Adrenal gland (tissue), 12 donors: ENCODE measurements around the gene ROBO2. TPM values are rescaled to one million over a fixed set of nuclear protein-coding genes. Genes with fewer than 3 reads are reported as not detected.

ENCODE experiments used
- DNase-seq, 7 donors: peaks; one replicate each; pipeline ENCODE4 v3.0.0-alpha.2; 2019 to 2020
- H3K27ac ChIP-seq, 5 donors: fragments of 200-600 bp; sonication (generic) in 4 of 5; 1 replicate in 3 of 5; 2 replicates in 2 of 5; pipeline versions ENCODE4 v1.5.1 to v1.8.0; 2016 to 2020; ENCODE audit warnings: mild to moderate bottlenecking in 1 of 5
- H3K27me3 ChIP-seq: fragments of 200-600 bp; 2 replicates; pipeline ENCODE4 v1.8.0; 2021
- H3K36me3 ChIP-seq, 2 donors: fragments of 200-600 bp; replicated peaks in 1 of 2; 1 replicate in 1 of 2; 2 replicates in 1 of 2; pipeline versions ENCODE4 v1.5.1 to v1.8.0; 2018 to 2022
- H3K4me1 ChIP-seq, 2 donors: fragments of 200-600 bp; replicated peaks in 1 of 2; 1 replicate in 1 of 2; 2 replicates in 1 of 2; pipeline versions ENCODE4 v1.5.1 to v1.8.0; 2018 to 2021
- H3K4me3 ChIP-seq, 4 donors: fragments of 200-600 bp; sonication (generic) in 3 of 4; one replicate each; pipeline ENCODE4 v1.5.1; 2016 to 2018
- H3K9me3 ChIP-seq, 3 donors: fragments of 200-600 bp; sonication (generic) in 1 of 3; replicated peaks in 1 of 3; 1 replicate in 2 of 3; 2 replicates in 1 of 3; pipeline versions ENCODE4 v1.5.1 to v1.8.0; 2016 to 2021
- POLR2A ChIP-seq, 2 donors: fragments of 450-650 bp; IDR thresholded peaks; one replicate each; pipeline ENCODE4 v1.6.1; 2017; ENCODE audit warnings: antibody characterized with exemption in 2 of 2, mild to moderate bottlenecking in 2 of 2, moderate library complexity in 1 of 2
- WGBS, 4 donors: extraction: QIAGEN DNeasy Blood & Tissue Kit in 2 of 4; methylation state at CpG; one replicate each; pipeline versions ENCODE4 v1.1.5 to v1.1.7; 2013 to 2017; 5-methylcytosine and 5-hydroxymethylcytosine counted together
- intact Hi-C, 2 donors: fragments of 100-400 bp; cut with DNase I; formaldehyde crosslinking; loops; one replicate each; pipeline versions ENCODE4 v1.14.1 to v1.15.0; 2022 to 2023
- polyA plus RNA-seq, 3 donors: library from polyadenylated mRNA; stranded (reverse); fragments of 200-250 nt in 2 of 3; fragments of 350-450 nt in 1 of 3; fragmentation: Illumina TruSeq in 1 of 3; extraction: RNeasy Lipid Tissue Mini Kit (QIAGEN cat#74804) in 1 of 3; gene quantifications; one replicate each; pipeline ENCODE4 v1.2.3, GENCODE V29; 2013 to 2014
- total RNA-seq, 9 donors: library from RNA; depleted of rRNA in 4 of 9; stranded (reverse); fragments of >200 nt in 4 of 9; fragments of 120-200 nt in 1 of 9; fragmentation: NEBNext Ultra II Directional in 1 of 9; extraction: Animal tissue kit (Norgen Biotek cat#: 25700) in 1 of 9; gene quantifications; one replicate each; pipeline versions ENCODE4 v1.1.0 to v1.2.4, GENCODE V29; 2013 to 2023
- TF ChIP-seq, protein P1 (sequence below), 6 experiments: fragments of 450-650 bp in 4 of 6; fragments of 200-600 bp in 2 of 6; sonication (generic) in 1 of 6; IDR thresholded peaks; 1 replicate in 5 of 6; 2 replicates in 1 of 6; pipeline versions ENCODE4 v1.5.1 to v1.8.0; 2016 to 2021; ENCODE audit warnings: antibody characterized with exemption in 6 of 6, mild to moderate bottlenecking in 2 of 6, moderate library complexity in 1 of 6
- donor health status: healthy with polysubstance abuse.
- donor health status: Bipolar disorder and iron deficiency.
- donor health status: DM: yes; HTN: yes; CAD: no.
- donor health status: DM: no; HTN: no; CAD: no.
- donor health status: DM: no; HTN: no; CAD: no.
- donor health status: DM: yes; HTN: yes; CAD: no.

Gene ROBO2
- total and polyA plus RNA-seq, 12 donors, result 0.30 to 9.9 (median 2.5) TPM; not detected in 1

- no peak overlapping the region for H3K27ac ChIP-seq
- TF ChIP-seq, protein P1, sequence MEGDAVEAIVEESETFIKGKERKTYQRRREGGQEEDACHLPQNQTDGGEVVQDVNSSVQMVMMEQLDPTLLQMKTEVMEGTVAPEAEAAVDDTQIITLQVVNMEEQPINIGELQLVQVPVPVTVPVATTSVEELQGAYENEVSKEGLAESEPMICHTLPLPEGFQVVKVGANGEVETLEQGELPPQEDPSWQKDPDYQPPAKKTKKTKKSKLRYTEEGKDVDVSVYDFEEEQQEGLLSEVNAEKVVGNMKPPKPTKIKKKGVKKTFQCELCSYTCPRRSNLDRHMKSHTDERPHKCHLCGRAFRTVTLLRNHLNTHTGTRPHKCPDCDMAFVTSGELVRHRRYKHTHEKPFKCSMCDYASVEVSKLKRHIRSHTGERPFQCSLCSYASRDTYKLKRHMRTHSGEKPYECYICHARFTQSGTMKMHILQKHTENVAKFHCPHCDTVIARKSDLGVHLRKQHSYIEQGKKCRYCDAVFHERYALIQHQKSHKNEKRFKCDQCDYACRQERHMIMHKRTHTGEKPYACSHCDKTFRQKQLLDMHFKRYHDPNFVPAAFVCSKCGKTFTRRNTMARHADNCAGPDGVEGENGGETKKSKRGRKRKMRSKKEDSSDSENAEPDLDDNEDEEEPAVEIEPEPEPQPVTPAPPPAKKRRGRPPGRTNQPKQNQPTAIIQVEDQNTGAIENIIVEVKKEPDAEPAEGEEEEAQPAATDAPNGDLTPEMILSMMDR (IDR thresholded peaks at IDR 0.05), result no peak
- no peak for TF ChIP-seq POLR2A (IDR thresholded peaks at IDR 0.05)
- no peaks in the 10 kb centered on the region for H3K9me3 ChIP-seq
- no peak overlapping the region for H3K4me3 ChIP-seq
- 69 to 81% (median 76%) methylated on average over 6 of the region's 6 CpGs for WGBS, 4 donors
- intact Hi-C loops, result no loop called here
- no peak for DNase-seq
- H3K27me3 ChIP-seq, result no peaks in the 10 kb centered on the region
- H3K4me1 ChIP-seq, result no peaks in the 10 kb centered on the region
- H3K36me3 ChIP-seq, result no peaks in the 10 kb centered on the region
These were observed 207.2 kb downstream of the ROBO2 start for GRCh38 chr3:77247061-77247460.

- no peak overlapping the region for H3K27ac ChIP-seq
- no peaks in the 10 kb centered on the region for H3K36me3 ChIP-seq
- WGBS, 4 donors, result 80 to 87% (median 84%) methylated on average over 7 of the region's 7 CpGs
- H3K4me3 ChIP-seq, result no peak overlapping the region
- TF ChIP-seq, protein P1 (IDR thresholded peaks at IDR 0.05), result no peak
- no peak for TF ChIP-seq POLR2A (IDR thresholded peaks at IDR 0.05)
- no peaks in the 10 kb centered on the region for H3K9me3 ChIP-seq
- H3K4me1 ChIP-seq, result no peaks in the 10 kb centered on the region
- H3K27me3 ChIP-seq, result no peaks in the 10 kb centered on the region
- DNase-seq, result no peak
- intact Hi-C loops, result no loop called here
These were observed 207.9 kb downstream of the ROBO2 start for GRCh38 chr3:77247817-77248216.

- WGBS, 4 donors, result 89 to 91% (median 90%) methylated on average over 13 to 17 of the region's 17 CpGs
These were observed 208.5 kb downstream of the ROBO2 start for GRCh38 chr3:77248420-77248819.

GRCh38 chr3:77251136-77251535 is 211.2 kb downstream of the ROBO2 start:
- intact Hi-C loops, result no loop called here
- no peak for DNase-seq
- Histone ChIP-seq H3K9me3 (no peaks in the 10 kb centered on the region), H3K36me3 (no peaks in the 10 kb centered on the region), H3K27ac (no peak overlapping the region), H3K4me1 (no peaks in the 10 kb centered on the region), H3K27me3 (no peaks in the 10 kb centered on the region), H3K4me3 (no peak overlapping the region)
- TF ChIP-seq POLR2A (IDR thresholded peaks at IDR 0.05), result no peak
- TF ChIP-seq, protein P1 (IDR thresholded peaks at IDR 0.05), result no peak
- 72 to 83% (median 81%) methylated on average over 6 to 7 of the region's 7 CpGs for WGBS, 4 donors

More at GRCh38 chr3:77248420-77248819, 208.5 kb downstream of the ROBO2 start:
- intact Hi-C loops, result no loop called here
- H3K9me3 ChIP-seq, result no peaks in the 10 kb centered on the region
- no peaks in the 10 kb centered on the region for H3K27me3 ChIP-seq
- no peaks in the 10 kb centered on the region for H3K36me3 ChIP-seq
- TF ChIP-seq, protein P1 (IDR thresholded peaks at IDR 0.05), result no peak
- TF ChIP-seq POLR2A (IDR thresholded peaks at IDR 0.05), result no peak
- no peak overlapping the region for H3K27ac ChIP-seq
- no peak overlapping the region for H3K4me3 ChIP-seq
- DNase-seq, result no peak
- no peaks in the 10 kb centered on the region for H3K4me1 ChIP-seq
